H1 (cell line): Measurements from ENCODE around the gene COL10A1. TPM values are rescaled to one million over a fixed set of nuclear protein-coding genes. Genes with fewer than 3 reads are reported as not detected.

Source experiments
- CTCF ChIA-PET: fragments of 300-600 bp; sonication (Branson Sonifier 250); formaldehyde crosslinking; loops from one replicate; lab custom pipeline; 2021; ENCODE audit not compliant: partially characterized antibody; lab: Charles Lee
- POLR2A ChIA-PET: fragments of 300-600 bp; sonication (Branson Sonifier 250); formaldehyde crosslinking; loops from one replicate; lab custom pipeline; 2021; ENCODE audit warnings: inconsistent platforms; ENCODE audit not compliant: partially characterized antibody; lab: Charles Lee
- DNase-seq, 2 experiments: peaks; one replicate each; pipeline versions ENCODE4 v3.0.0 to v3.0.0-alpha.2; 2010 to 2022; ENCODE audit warnings: low spot score in 2 of 2, low read depth in 1 of 2, mixed read lengths in 1 of 2
- FAIRE-seq: peaks from 2 replicates; lab custom pipeline; 2011; peaks lifted over from hg19 to GRCh38; lab: Jason Lieb, UNC
- H2AFZ ChIP-seq: 2 replicates; pipeline ENCODE4 v1.8.1; 2012; ENCODE audit warnings: low read length, inconsistent platforms
- H2AK5ac ChIP-seq: 2 replicates; pipeline ENCODE4 v1.6.1; 2013; ENCODE audit warnings: low read depth, low read length
- H2BK120ac ChIP-seq: replicated peaks from 2 replicates; pipeline ENCODE3; 2013; ENCODE audit warnings: low read depth, low read length, inconsistent platforms
- H2BK12ac ChIP-seq: 2 replicates; pipeline ENCODE4 v1.6.1; 2013; ENCODE audit warnings: low read depth, low read length
- H2BK15ac ChIP-seq: 2 replicates; pipeline ENCODE4 v1.6.1; 2013; ENCODE audit warnings: low read length
- H2BK20ac ChIP-seq: 2 replicates; pipeline ENCODE4 v1.6.1; 2013; ENCODE audit warnings: low read length
- H2BK5ac ChIP-seq: 2 replicates; pipeline ENCODE4 v1.6.1; 2013; ENCODE audit warnings: low read depth, low read length
- H3K14ac ChIP-seq: 2 replicates; pipeline ENCODE4 v1.6.1; 2013; ENCODE audit warnings: inconsistent platforms; ENCODE audit not compliant: insufficient read length
- H3K18ac ChIP-seq: 2 replicates; pipeline ENCODE4 v1.6.1; 2013; ENCODE audit warnings: low read length; ENCODE audit errors: extremely low read depth
- H3K23ac ChIP-seq: 2 replicates; pipeline ENCODE4 v1.6.1; 2013; ENCODE audit warnings: inconsistent platforms; ENCODE audit not compliant: insufficient read length
- H3K23me2 ChIP-seq: 2 replicates; pipeline ENCODE4 v1.6.1; 2013; ENCODE audit warnings: low read depth, low read length
- H3K27ac ChIP-seq: 2 replicates; pipeline ENCODE4 v1.6.1; 2011; ENCODE audit warnings: low read depth, low read length, inconsistent platforms
- H3K27me3 ChIP-seq, 4 experiments: replicated peaks in 1 of 4; 1 replicate in 1 of 4; 2 replicates in 3 of 4; pipeline versions ENCODE4 v1.6.1 to v1.8.1; 2011 to 2013; ENCODE audit warnings: low read length in 3 of 4, mild to moderate bottlenecking in 3 of 4, inconsistent platforms in 2 of 4, mixed read lengths in 2 of 4, moderate library complexity in 1 of 4; ENCODE audit not compliant: control insufficient read depth in 3 of 4, insufficient read depth in 3 of 4; ENCODE audit errors: extremely low read depth in 1 of 4
- H3K36me3 ChIP-seq, 4 experiments: 2 replicates each; pipeline versions ENCODE4 v1.6.1 to v1.8.1; 2011 to 2013; ENCODE audit warnings: mild to moderate bottlenecking in 4 of 4, low read length in 3 of 4, moderate library complexity in 2 of 4, control low read depth in 1 of 4, inconsistent platforms in 1 of 4; ENCODE audit not compliant: insufficient read depth in 4 of 4, control insufficient read depth in 2 of 4
- H3K4ac ChIP-seq: replicated peaks from 2 replicates; pipeline ENCODE3; 2013; ENCODE audit warnings: low read length, low read depth, mixed read lengths, inconsistent platforms; ENCODE audit not compliant: insufficient read length
- H3K4me1 ChIP-seq, 4 experiments: replicated peaks in 1 of 4; 1 replicate in 1 of 4; 2 replicates in 3 of 4; pipeline versions ENCODE4 v1.6.1 to v1.8.1; 2011 to 2013; ENCODE audit warnings: low read length in 3 of 4, inconsistent platforms in 2 of 4, mixed read lengths in 1 of 4; ENCODE audit not compliant: insufficient read depth in 4 of 4, control insufficient read depth in 3 of 4
- H3K4me2 ChIP-seq, 2 experiments: 2 replicates each; pipeline versions ENCODE4 v1.6.1 to v1.8.1; 2011 to 2013; ENCODE audit warnings: low read depth in 2 of 2, low read length in 2 of 2, control low read depth in 1 of 2, inconsistent platforms in 1 of 2, mild to moderate bottlenecking in 1 of 2; ENCODE audit not compliant: insufficient read depth in 1 of 2
- H3K4me3 ChIP-seq, 4 experiments: fragments of 200-600, 300-600 bp in 1 of 4; sonication (generic), shearing (Covaris generic), sonication (Bioruptor Twin) in 1 of 4; 2 replicates each; pipeline versions ENCODE4 v1.5.1 to v1.8.1; 2011 to 2016; ENCODE audit warnings: low read length in 4 of 4, low read depth in 3 of 4, control low read depth in 2 of 4, inconsistent platforms in 2 of 4, mild to moderate bottlenecking in 2 of 4, mixed read lengths in 1 of 4, moderate library complexity in 1 of 4; ENCODE audit not compliant: insufficient read depth in 2 of 4; ENCODE audit errors: extremely low read depth in 1 of 4
- H3K56ac ChIP-seq: replicated peaks from 2 replicates; pipeline ENCODE3; 2013; ENCODE audit warnings: low read depth, mild to moderate bottlenecking, mixed read lengths, low read length, inconsistent platforms; ENCODE audit not compliant: insufficient read length
- H3K79me1 ChIP-seq: 2 replicates; pipeline ENCODE4 v1.6.1; 2013; ENCODE audit warnings: low read depth, low read length, control low read depth
- H3K79me2 ChIP-seq, 2 experiments: 2 replicates each; pipeline versions ENCODE4 v1.6.1 to v1.8.1; 2012 to 2013; ENCODE audit warnings: low read length in 2 of 2, mild to moderate bottlenecking in 2 of 2, inconsistent platforms in 1 of 2; ENCODE audit not compliant: insufficient read depth in 2 of 2, control insufficient read depth in 1 of 2
- H3K9ac ChIP-seq, 4 experiments: replicated peaks in 1 of 4; 1 replicate in 1 of 4; 2 replicates in 3 of 4; pipeline versions ENCODE4 v1.6.1 to v1.8.1; 2011 to 2013; ENCODE audit warnings: low read depth in 3 of 4, low read length in 3 of 4, control low read depth in 2 of 4, mild to moderate bottlenecking in 2 of 4, moderate library complexity in 2 of 4, inconsistent platforms in 1 of 4; ENCODE audit errors: extremely low read depth in 1 of 4
- H3K9me3 ChIP-seq, 2 experiments: 2 replicates each; pipeline versions ENCODE4 v1.6.1 to v1.8.1; 2012 to 2013; ENCODE audit warnings: mild to moderate bottlenecking in 2 of 2, moderate library complexity in 2 of 2, control low read depth in 1 of 2, inconsistent platforms in 1 of 2, low read depth in 1 of 2, low read length in 1 of 2, mixed read lengths in 1 of 2; ENCODE audit not compliant: insufficient read depth in 2 of 2
- H4K20me1 ChIP-seq, 2 experiments: replicated peaks in 1 of 2; 2 replicates each; pipeline versions ENCODE3 to v1.8.1; 2011 to 2013; ENCODE audit warnings: inconsistent platforms in 2 of 2, low read length in 2 of 2, mild to moderate bottlenecking in 1 of 2; ENCODE audit not compliant: insufficient read depth in 2 of 2, control insufficient read depth in 1 of 2
- H4K5ac ChIP-seq: 2 replicates; pipeline ENCODE4 v1.6.1; 2013; ENCODE audit warnings: low read length, low read depth, mixed read lengths, inconsistent platforms; ENCODE audit not compliant: insufficient read length
- H4K8ac ChIP-seq: 2 replicates; pipeline ENCODE4 v1.8.0; 2013; ENCODE audit warnings: mild to moderate bottlenecking, moderate library complexity, low read length, inconsistent platforms; ENCODE audit not compliant: insufficient read depth; ENCODE audit errors: extremely low read depth
- H4K91ac ChIP-seq: replicated peaks from 2 replicates; pipeline ENCODE3; 2013; ENCODE audit warnings: low read length, mixed read lengths, inconsistent platforms; ENCODE audit not compliant: insufficient read length
- BCL11A ChIP-seq, 2 experiments: IDR thresholded peaks; one replicate each; pipeline ENCODE4 v1.6.1; 2011; ENCODE audit warnings: low read depth in 2 of 2, low read length in 2 of 2, mild to moderate bottlenecking in 2 of 2
- CREB1 ChIP-seq: IDR thresholded peaks from 2 replicates; pipeline ENCODE4 v1.6.1; 2012; ENCODE audit warnings: inconsistent platforms
- KDM1A ChIP-seq: fragments of 200-600, 300-600 bp; sonication (generic); IDR thresholded peaks from 2 replicates; pipeline ENCODE4 v1.7.1; 2016; ENCODE audit warnings: mild to moderate bottlenecking, low read length, borderline replicate concordance
- SP4 ChIP-seq: IDR thresholded peaks from 2 replicates; pipeline ENCODE4 v1.6.1; 2012; ENCODE audit warnings: low read length, inconsistent platforms
- SRF ChIP-seq: IDR thresholded peaks from 2 replicates; pipeline ENCODE4 v1.6.1; 2011; ENCODE audit warnings: mild to moderate bottlenecking, low read depth, low read length, moderate library complexity
- SUZ12 ChIP-seq: fragments of 200-600 bp; sonication (generic); IDR thresholded peaks from 2 replicates; pipeline ENCODE4 v1.6.1; 2012; ENCODE audit warnings: mild to moderate bottlenecking, inconsistent platforms, low read length, moderate library complexity, mixed read lengths
- WGBS, 2 experiments: shearing (Covaris generic) in 1 of 2; methylation state at CpG; one replicate each; pipeline versions ENCODE4 v1.1.6 to v1.1.7; 2013 to 2015; ENCODE audit warnings: low lambda C conversion rate in 2 of 2, mixed read lengths in 2 of 2, inconsistent platforms in 1 of 2, low coverage in 1 of 2, missing lambda C conversion rate in 1 of 2; ENCODE audit not compliant: insufficient replicate concordance in 2 of 2, insufficient coverage in 1 of 2, insufficient read length in 1 of 2; ENCODE audit errors: extremely low coverage in 1 of 2, missing lambda C conversion rate in 1 of 2; 5-methylcytosine and 5-hydroxymethylcytosine counted together
- long read RNA-seq, 2 experiments: library from RNA in 1 of 2; library from capped mRNA in 1 of 2; stranded (forward); transcript quantifications; one replicate each; pipeline ENCODE4 v2.0.0, GENCODE V29; 2021; ENCODE audit warnings: inconsistent platforms in 1 of 2
- polyA minus RNA-seq, 3 experiments: library from RNA; depleted of rRNA, polyadenylated mRNA; stranded (reverse); fragments of >200 nt; gene quantifications; 1 replicate in 2 of 3; 2 replicates in 1 of 3; pipeline ENCODE4 v1.2.3, GENCODE V29; 2011
- polyA plus RNA-seq, 7 experiments: library from polyadenylated mRNA; depleted of rRNA in 3 of 7; stranded (reverse) in 5 of 7; unstranded in 2 of 7; fragments of >200 nt in 5 of 7; fragments of 200-250 nt in 2 of 7; gene quantifications; 1 replicate in 5 of 7; 2 replicates in 1 of 7; 4 replicates in 1 of 7; pipeline versions ENCODE4 v1.2.1 to v1.2.3, GENCODE V29; 2011 to 2013; ENCODE audit warnings: missing spikeins in 2 of 7, mixed read lengths in 2 of 7
- total RNA-seq: library from RNA; stranded (reverse); fragmentation: NEBNext Ultra II Directional; extraction: Animal tissue kit (Norgen Biotek cat#: 25700); gene quantifications from 2 replicates; pipeline ENCODE4 v1.2.1, GENCODE V29; 2021
- TF ChIP-seq, protein P1 (sequence below): IDR thresholded peaks from 2 replicates; pipeline ENCODE4 v1.6.1; 2012; ENCODE audit warnings: inconsistent platforms
- TF ChIP-seq, protein P2 (sequence below): IDR thresholded peaks from 2 replicates; pipeline ENCODE4 v1.6.1; 2011; ENCODE audit warnings: low read length, improper control_type of control experiment
- TF ChIP-seq, protein P3 (sequence below): IDR thresholded peaks from 2 replicates; pipeline ENCODE4 v1.6.1; 2012; ENCODE audit warnings: low read length, inconsistent platforms

The COL10A1 gene
- total RNA-seq = not detected in 2 replicates
- polyA plus RNA-seq (2011; rRNA removed) = not detected in 2 replicates
- not detected for polyA plus RNA-seq (2011; cell fraction: cytosol; rRNA removed)
- polyA plus RNA-seq (2011; cell fraction: nucleus; rRNA removed) = not detected
- polyA plus RNA-seq (2012, experiment 1 of 2) = 0.13 to 0.22 TPM (median 0.16 TPM) in 4 replicates
- polyA plus RNA-seq (2012, experiment 2 of 2) = not detected
- 0.32 TPM for polyA plus RNA-seq (2013, experiment 1 of 2)
- 0.15 TPM for polyA plus RNA-seq (2013, experiment 2 of 2)
- polyA minus RNA-seq (2011; rRNA and poly(A)+ RNA removed) = not detected in 2 replicates
- polyA minus RNA-seq (2011; cell fraction: cytosol; rRNA and poly(A)+ RNA removed) = not detected
- not detected for polyA minus RNA-seq (2011; cell fraction: nucleus; rRNA and poly(A)+ RNA removed)
- long read RNA-seq, experiment 1 = 0 reads
- long read RNA-seq, experiment 2 = 0 reads

DNA sequence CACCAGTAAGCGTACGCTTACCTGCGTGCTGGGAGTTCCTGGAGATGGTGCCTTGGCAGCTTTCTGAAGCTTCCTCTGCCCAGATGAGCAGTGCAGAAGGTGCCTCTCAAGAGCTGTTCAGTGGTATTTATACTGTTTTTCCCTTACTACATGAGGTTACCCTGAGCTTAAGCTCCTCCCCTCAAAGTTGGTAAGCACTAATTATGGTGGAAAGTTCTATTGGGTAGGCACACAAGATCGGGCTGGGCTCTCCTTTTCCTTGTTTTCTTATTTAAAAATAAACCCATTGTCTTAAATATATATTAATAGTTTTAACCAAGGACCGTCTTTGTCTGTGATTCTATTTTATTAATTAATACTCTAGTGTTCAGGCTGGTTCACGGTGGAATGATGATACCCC, at the start of gene COL10A1:
TSS of gene COL10A1 (minus strand) at position 101 of the 400 bp plus-strand sequence. CDS start 640 bp downstream, outside the sequence.
- Histone ChIP-seq H2BK120ac (no peak within 1 kb of the TSS), H2BK20ac (no peak within 1 kb of the TSS), H3K36me3 (peaks cover 0 to 4% (median 0%) of the 10 kb centered on the region in 4 experiments; a peak in 4 of 8 replicates), H3K27me3 (no peaks in the 10 kb centered on the region), H4K8ac (no peak within 1 kb of the TSS), H3K9ac (no peak within 1 kb of the TSS), H3K4me3 (no peak within 1 kb of the TSS), H2BK15ac (no peak within 1 kb of the TSS), H3K23ac (no peak within 1 kb of the TSS), H3K27ac (no peak within 1 kb of the TSS), H3K14ac (no peak within 1 kb of the TSS), H3K4ac (no peak within 1 kb of the TSS), H3K9me3 (no peaks in the 10 kb centered on the region), H2AK5ac (no peak within 1 kb of the TSS), H3K56ac (no peak within 1 kb of the TSS), H3K23me2 (no peaks in the 10 kb centered on the region), H2AFZ (no peak within 1 kb of the TSS), H2BK5ac (no peak within 1 kb of the TSS), H3K4me1 (no peaks in the 10 kb centered on the region), H4K91ac (no peak within 1 kb of the TSS), H3K79me2 (no peaks in the 10 kb centered on the region), H4K20me1 (no peaks in the 10 kb centered on the region), H2BK12ac (no peak within 1 kb of the TSS), H3K79me1 (no peaks in the 10 kb centered on the region), H3K4me2 (no peak within 1 kb of the TSS), H4K5ac (no peak within 1 kb of the TSS), H3K18ac (no peak within 1 kb of the TSS)
- no peak for TF ChIP-seq BCL11A (IDR thresholded peaks at IDR 0.05; ENCODE audit: low read depth in 2 of 2, low read length in 2 of 2)
- TF ChIP-seq, protein P1, sequence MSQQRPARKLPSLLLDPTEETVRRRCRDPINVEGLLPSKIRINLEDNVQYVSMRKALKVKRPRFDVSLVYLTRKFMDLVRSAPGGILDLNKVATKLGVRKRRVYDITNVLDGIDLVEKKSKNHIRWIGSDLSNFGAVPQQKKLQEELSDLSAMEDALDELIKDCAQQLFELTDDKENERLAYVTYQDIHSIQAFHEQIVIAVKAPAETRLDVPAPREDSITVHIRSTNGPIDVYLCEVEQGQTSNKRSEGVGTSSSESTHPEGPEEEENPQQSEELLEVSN = no peak
- no peak for TF ChIP-seq CREB1
- TF ChIP-seq SRF = no peak
- no peak for TF ChIP-seq SUZ12
- TF ChIP-seq KDM1A = no peak
- TF ChIP-seq SP4 = no peak
- TF ChIP-seq, protein P2, sequence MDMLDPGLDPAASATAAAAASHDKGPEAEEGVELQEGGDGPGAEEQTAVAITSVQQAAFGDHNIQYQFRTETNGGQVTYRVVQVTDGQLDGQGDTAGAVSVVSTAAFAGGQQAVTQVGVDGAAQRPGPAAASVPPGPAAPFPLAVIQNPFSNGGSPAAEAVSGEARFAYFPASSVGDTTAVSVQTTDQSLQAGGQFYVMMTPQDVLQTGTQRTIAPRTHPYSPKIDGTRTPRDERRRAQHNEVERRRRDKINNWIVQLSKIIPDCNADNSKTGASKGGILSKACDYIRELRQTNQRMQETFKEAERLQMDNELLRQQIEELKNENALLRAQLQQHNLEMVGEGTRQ = no peak
- TF ChIP-seq, protein P3, sequence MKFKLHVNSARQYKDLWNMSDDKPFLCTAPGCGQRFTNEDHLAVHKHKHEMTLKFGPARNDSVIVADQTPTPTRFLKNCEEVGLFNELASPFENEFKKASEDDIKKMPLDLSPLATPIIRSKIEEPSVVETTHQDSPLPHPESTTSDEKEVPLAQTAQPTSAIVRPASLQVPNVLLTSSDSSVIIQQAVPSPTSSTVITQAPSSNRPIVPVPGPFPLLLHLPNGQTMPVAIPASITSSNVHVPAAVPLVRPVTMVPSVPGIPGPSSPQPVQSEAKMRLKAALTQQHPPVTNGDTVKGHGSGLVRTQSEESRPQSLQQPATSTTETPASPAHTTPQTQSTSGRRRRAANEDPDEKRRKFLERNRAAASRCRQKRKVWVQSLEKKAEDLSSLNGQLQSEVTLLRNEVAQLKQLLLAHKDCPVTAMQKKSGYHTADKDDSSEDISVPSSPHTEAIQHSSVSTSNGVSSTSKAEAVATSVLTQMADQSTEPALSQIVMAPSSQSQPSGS = no peak
- DNase-seq (no peak), FAIRE-seq (no peak)
- 93% methylated on average over 6 of the region's 6 CpGs; no CpG with 5 or more reads in 1 of the 2 experiments for WGBS, 2 experiments
- POLR2A ChIA-PET = no interaction called here
- CTCF ChIA-PET = interaction anchor here (0.6 to 2.5 kb wide), 4 partner anchors 11 to 1273 kb away, joined by 3 to 15 read pairs (median 3); no protein-coding TSS in a partner anchor
